Upper lobe of left lung (tissue), 6 donors: ENCODE data around the gene ASIC3. TPM values are rescaled to one million over a fixed set of nuclear protein-coding genes. Genes with fewer than 3 reads are reported as not detected.
A peak's percentile ranks its signal among the peaks of the same experiment; 100 is the strongest.

Experiments
- ATAC-seq, 2 donors: fragments of 200-7000 bp; cut with Tn5 transposase; one replicate each; pipeline ENCODE4 v1.9.1; 2022; ENCODE audit warnings: mild to moderate bottlenecking in 2 of 2, moderate library complexity in 2 of 2; ENCODE audit not compliant: low FRiP score in 2 of 2
- DNase-seq, 2 donors: peaks; one replicate each; pipeline ENCODE4 v3.0.0-alpha.2; 2019 to 2020
- H3K27ac ChIP-seq, 4 donors: fragments of 200-600 bp; sonication (generic); one replicate each; pipeline ENCODE4 v1.5.1; 2016 to 2019
- H3K27me3 ChIP-seq, 4 donors: fragments of 200-600 bp; sonication (generic); one replicate each; pipeline ENCODE4 v1.5.1; 2017 to 2019
- H3K36me3 ChIP-seq, 4 donors: fragments of 200-600 bp; sonication (generic); one replicate each; pipeline ENCODE4 v1.5.1; 2016 to 2019
- H3K4me1 ChIP-seq, 4 donors: fragments of 200-600 bp; sonication (generic); one replicate each; pipeline ENCODE4 v1.5.1; 2018 to 2019
- H3K4me3 ChIP-seq, 4 donors: fragments of 200-600 bp; sonication (generic); one replicate each; pipeline ENCODE4 v1.5.1; 2017 to 2019; ENCODE audit warnings: mild to moderate bottlenecking in 2 of 4, moderate library complexity in 1 of 4
- H3K9me3 ChIP-seq, 4 donors: fragments of 200-600 bp; sonication (generic); one replicate each; pipeline ENCODE4 v1.5.1; 2018 to 2019
- CTCF ChIP-seq, 6 experiments: fragments of 450-650 bp in 4 of 6; fragments of 200-600 bp in 2 of 6; sonication (generic) in 2 of 6; IDR thresholded peaks; one replicate each; pipeline ENCODE4 v1.5.1; 2016 to 2019; ENCODE audit warnings: antibody characterized with exemption in 6 of 6
- EP300 ChIP-seq, 4 donors: sonication (generic); formaldehyde crosslinking; IDR thresholded peaks; one replicate each; pipeline ENCODE4 v1.5.1; 2017; ENCODE audit warnings: antibody characterized with exemption in 4 of 4, control low read depth in 2 of 4
- POLR2A ChIP-seq, 4 donors: fragments of 450-650 bp; IDR thresholded peaks; one replicate each; pipeline ENCODE4 v1.5.1; 2016 to 2017; ENCODE audit warnings: antibody characterized with exemption in 4 of 4, mild to moderate bottlenecking in 2 of 4
- POLR2AphosphoS5 ChIP-seq, 2 donors: sonication (generic); formaldehyde crosslinking; IDR thresholded peaks; one replicate each; pipeline ENCODE4 v1.5.1; 2017; ENCODE audit warnings: antibody characterized with exemption in 2 of 2
- WGBS, 2 donors: methylation state at CpG; one replicate each; pipeline ENCODE4 v1.1.5; 2017 to 2018; 5-methylcytosine and 5-hydroxymethylcytosine counted together
- total RNA-seq, 6 donors: library from RNA; depleted of rRNA in 4 of 6; stranded (reverse); fragments of >200 nt in 4 of 6; gene quantifications; one replicate each; pipeline versions ENCODE4 v1.1.0 to v1.2.1, GENCODE V29; 2016 to 2021
- donor health status: DM: no; HTN: no; CAD: no; lungs with moderate emphysema.
- donor health status: DM: no; HTN: yes; CAD: no; lungs with severe emphysema.

Gene ASIC3
- total RNA-seq, 6 donors from 2014 or later = 2.1 to 37.7 (median 4.0) TPM

- H3K27me3 ChIP-seq = no peaks in the 10 kb centered on the region
- peak overlapping the region; percentile 70 to 83 (median 82) for H3K4me3 ChIP-seq
- TF ChIP-seq EP300 (IDR thresholded peaks at IDR 0.05) (peak in 1 of 4 donors; percentile 9), POLR2AphosphoS5 (IDR thresholded peaks at IDR 0.05) (peak in 1 of 2 donors; percentile 47), POLR2A (IDR thresholded peaks at IDR 0.05) (no peak), CTCF (IDR thresholded peaks at IDR 0.05) (no peak)
- peak in 1 of 2 donors; percentile 54 for DNase-seq
- ATAC-seq = no peak
- H3K27ac ChIP-seq = peak overlapping the region; percentile 89 to 93 (median 91)
- no peaks in the 10 kb centered on the region for H3K9me3 ChIP-seq
- H3K4me1 ChIP-seq = peaks cover 57 to 83% (median 72%) of the 10 kb centered on the region in 4 donors
- 25 to 32% methylated on average over 15 to 16 of the region's 16 CpGs for WGBS, 2 donors
- peaks cover 0 to 8% (median 2%) of the 10 kb centered on the region in 4 donors for H3K36me3 ChIP-seq
Observed at GRCh38 chr7:151088019-151088855, 39.9 kb downstream of the ASIC3 start.

- H3K4me3 ChIP-seq = peak overlapping the region; percentile 19 to 83 (median 76)
- peak overlapping the region; percentile 89 to 93 (median 91) for H3K27ac ChIP-seq
- H3K4me1 ChIP-seq = peaks cover 51 to 78% (median 65%) of the 10 kb centered on the region in 4 donors
- DNase-seq (peak; percentile 82 to 87), ATAC-seq (peak; percentile 71 to 83)
- H3K27me3 ChIP-seq = no peaks in the 10 kb centered on the region
- peaks cover 0 to 15% (median 2%) of the 10 kb centered on the region in 4 donors for H3K36me3 ChIP-seq
- H3K9me3 ChIP-seq = no peaks in the 10 kb centered on the region
- TF ChIP-seq EP300 (IDR thresholded peaks at IDR 0.05) (peak in 3 of 4 donors; percentile 55 to 65 (median 56)), CTCF (IDR thresholded peaks at IDR 0.05) (no peak), POLR2AphosphoS5 (IDR thresholded peaks at IDR 0.05) (peak; percentile 88 to 89), POLR2A (IDR thresholded peaks at IDR 0.05) (peak in 3 of 4 donors; percentile 23 to 66 (median 26))
- 14 to 24% methylated on average over 28 to 30 of the region's 30 CpGs for WGBS, 2 donors
Observed at GRCh38 chr7:151088856-151089699, 40.7 kb downstream of the ASIC3 start.

- ATAC-seq (no peak), DNase-seq (no peak)
- Histone ChIP-seq H3K27me3 (no peaks in the 10 kb centered on the region), H3K9me3 (no peaks in the 10 kb centered on the region), H3K4me3 (peak overlapping the region in 3 of 4 donors; percentile 70 to 83 (median 82)), H3K36me3 (peaks cover 0 to 15% (median 2%) of the 10 kb centered on the region in 4 donors), H3K27ac (peak overlapping the region; percentile 89 to 93 (median 91)), H3K4me1 (peaks cover 55 to 80% (median 69%) of the 10 kb centered on the region in 4 donors)
- TF ChIP-seq POLR2AphosphoS5 (IDR thresholded peaks at IDR 0.05) = no peak
- no peak for TF ChIP-seq EP300 (IDR thresholded peaks at IDR 0.05)
- no peak for TF ChIP-seq POLR2A (IDR thresholded peaks at IDR 0.05)
- no peak for TF ChIP-seq CTCF (IDR thresholded peaks at IDR 0.05)
- 70 to 76% methylated on average over 16 to 22 of the region's 22 CpGs for WGBS, 2 donors
Observed at GRCh38 chr7:151089893-151090730, 41.8 kb downstream of the ASIC3 start.

- Histone ChIP-seq H3K27ac (peak overlapping the region; percentile 31 to 93 (median 90)), H3K36me3 (peaks cover 0 to 15% (median 2%) of the 10 kb centered on the region in 4 donors), H3K4me1 (peaks cover 49 to 76% (median 64%) of the 10 kb centered on the region in 4 donors), H3K9me3 (no peaks in the 10 kb centered on the region), H3K4me3 (no peak overlapping the region), H3K27me3 (no peaks in the 10 kb centered on the region)
- peak in 1 of 2 donors; percentile 63 for DNase-seq
- WGBS, 2 donors = 91 to 93% methylated on average over 4 to 7 of the region's 7 CpGs
- TF ChIP-seq CTCF (IDR thresholded peaks at IDR 0.05) (no peak), POLR2A (IDR thresholded peaks at IDR 0.05) (no peak), EP300 (IDR thresholded peaks at IDR 0.05) (no peak), POLR2AphosphoS5 (IDR thresholded peaks at IDR 0.05) (no peak)
- ATAC-seq = no peak
Observed at GRCh38 chr7:151091003-151091402, 42.7 kb downstream of the ASIC3 start.
